ENCODE data around the gene IL13RA1.
"Not testable (repeated sequence)": the region's sequence is repeated elsewhere in the genome, so short reads cannot be mapped to it uniquely, and the experiment has no call there.

Gene IL13RA1

DNA sequence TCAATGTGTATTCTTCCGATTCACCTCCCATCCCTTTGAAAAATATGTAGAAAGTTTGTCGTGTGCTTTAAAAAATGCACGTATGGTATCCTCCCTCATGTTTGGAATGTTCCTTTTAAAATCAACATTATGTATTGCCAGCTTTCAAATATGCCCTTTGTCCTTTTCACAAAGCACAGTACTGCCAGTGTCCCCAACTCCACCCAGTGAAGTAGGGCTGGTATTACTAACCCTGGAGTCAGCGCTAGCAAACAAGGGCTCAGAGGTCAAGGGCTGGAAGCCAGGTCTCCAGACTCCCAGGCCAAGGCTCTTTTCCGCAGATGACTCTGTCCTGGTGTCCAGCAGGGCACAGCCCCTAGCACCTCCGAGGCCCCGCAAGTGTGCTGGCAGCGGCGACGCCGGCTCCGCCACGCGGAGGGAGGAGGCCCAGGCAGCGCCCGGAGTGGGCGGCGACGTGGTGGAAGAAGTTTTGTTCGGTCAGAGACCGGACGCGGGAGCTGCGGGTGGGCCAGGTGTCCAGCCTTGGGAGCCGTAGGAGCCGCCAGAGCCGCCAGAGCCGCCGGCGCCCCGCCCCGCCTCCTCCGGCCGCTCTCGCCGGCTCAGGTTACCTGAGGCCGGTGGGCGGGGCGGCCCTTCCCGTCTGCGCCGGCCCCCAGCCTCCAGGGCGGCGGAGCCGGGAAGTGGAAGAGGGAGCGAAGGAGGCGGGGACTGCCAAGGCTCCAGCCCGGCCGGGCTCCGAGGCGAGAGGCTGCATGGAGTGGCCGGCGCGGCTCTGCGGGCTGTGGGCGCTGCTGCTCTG lies at the start of gene IL13RA1:
Gene IL13RA1 (plus strand): TSS at position 720 of the 799 bp plus-strand sequence. CDS start 33 bp downstream, at position 753.
- in situ Hi-C loops (cut with MboI; ENCODE audit: low sequenced_read_pairs), result no loop called here

DNA sequence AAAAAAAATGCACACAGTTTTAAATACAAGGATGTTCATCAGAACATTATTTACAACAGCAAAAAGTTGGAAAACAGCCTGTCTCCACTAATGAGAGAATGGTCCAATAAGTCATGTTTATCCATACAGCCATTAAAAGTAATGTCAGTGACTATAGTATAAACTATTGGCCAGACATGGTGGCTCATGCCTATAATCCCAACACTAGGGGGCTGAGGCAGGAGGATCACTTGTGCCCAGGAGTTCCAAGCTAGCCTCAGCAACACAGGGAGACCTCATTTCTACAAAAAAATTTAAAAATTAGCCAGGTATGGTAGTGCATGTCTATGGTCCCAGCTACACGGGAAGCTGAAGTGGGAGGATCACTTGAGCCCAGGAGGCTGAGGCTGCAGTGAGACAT lies 48.1 kb upstream of the IL13RA1 start:
- in situ Hi-C loops (cut with MboI; ENCODE audit: low sequenced_read_pairs), result no loop called here

DNA sequence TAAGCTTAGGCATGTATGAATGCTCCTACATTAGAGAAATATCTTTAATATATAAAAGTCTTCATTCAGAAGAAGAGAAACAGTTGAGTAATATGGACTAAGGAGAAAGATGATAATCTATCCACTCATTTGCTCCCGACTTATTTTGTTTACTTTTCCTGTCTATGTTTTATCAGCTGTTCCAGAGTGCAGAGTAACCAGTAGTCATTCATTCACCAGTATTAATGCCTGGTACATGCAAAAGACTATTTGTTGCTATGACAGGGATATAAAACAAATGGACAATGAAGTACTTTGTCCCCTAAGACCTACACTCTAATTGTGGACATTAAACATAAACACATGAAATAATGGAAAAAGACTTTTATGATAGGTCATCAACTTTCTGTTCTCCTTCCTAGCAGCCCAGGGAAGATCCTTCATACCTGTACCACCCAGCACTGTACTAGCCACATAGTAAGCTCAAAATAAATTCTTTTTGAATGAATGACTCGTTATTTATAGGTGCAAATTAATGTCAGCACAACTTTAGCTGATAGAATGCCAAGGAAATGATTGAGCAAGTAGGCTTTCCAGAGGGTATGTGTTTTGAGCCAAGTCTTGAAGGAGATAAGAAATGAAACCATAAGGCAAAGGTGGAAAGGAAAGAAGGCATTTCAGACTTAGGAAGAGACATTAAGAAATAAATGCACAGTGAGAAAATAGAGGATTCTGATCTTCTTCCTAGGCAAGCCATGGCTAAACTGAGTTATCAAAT lies 45.0 kb upstream of the IL13RA1 start:
- in situ Hi-C loops (cut with MboI; ENCODE audit: low sequenced_read_pairs), result no loop called here

DNA sequence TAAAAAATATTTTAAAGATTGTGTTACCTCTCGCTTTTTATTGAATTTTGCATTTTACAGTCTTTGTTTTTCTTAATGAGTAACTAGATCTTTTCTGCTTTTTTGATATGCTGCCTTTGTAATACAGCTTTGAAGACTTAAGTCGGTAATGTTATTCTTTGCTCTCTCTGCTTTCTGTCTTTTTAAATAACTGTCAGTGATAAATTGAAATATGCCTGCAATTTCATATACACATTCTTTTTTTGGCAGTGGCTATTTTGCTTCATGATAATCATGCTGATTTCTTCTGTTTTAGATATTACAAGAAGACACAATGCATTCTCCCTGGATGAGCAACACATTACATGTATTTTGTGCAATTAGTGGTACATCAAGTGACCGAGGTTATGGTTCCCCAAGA lies 42.0 kb upstream of the IL13RA1 start:
- in situ Hi-C loops (cut with MboI; ENCODE audit: low sequenced_read_pairs), result no loop called here

DNA sequence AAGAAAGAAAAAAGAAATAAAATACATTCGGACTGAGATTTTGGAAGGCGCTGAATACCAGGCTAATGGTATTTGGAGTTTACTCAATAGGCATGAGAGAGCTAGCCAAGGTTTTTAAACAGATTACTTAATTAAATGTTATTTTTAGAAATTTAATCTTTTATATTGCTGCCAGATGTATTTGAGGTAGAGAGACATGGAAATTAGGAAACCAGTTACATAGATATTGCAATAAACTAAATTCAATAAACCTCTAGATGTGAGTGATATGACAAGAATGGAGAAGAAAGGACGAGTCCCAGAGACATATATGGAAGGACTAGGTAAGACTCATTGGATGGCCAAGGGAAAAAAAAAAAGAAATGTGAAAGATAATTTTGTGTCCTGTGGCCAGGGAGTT lies 38.5 kb upstream of the IL13RA1 start:
- in situ Hi-C loops (cut with MboI; ENCODE audit: low sequenced_read_pairs), result no loop called here

DNA sequence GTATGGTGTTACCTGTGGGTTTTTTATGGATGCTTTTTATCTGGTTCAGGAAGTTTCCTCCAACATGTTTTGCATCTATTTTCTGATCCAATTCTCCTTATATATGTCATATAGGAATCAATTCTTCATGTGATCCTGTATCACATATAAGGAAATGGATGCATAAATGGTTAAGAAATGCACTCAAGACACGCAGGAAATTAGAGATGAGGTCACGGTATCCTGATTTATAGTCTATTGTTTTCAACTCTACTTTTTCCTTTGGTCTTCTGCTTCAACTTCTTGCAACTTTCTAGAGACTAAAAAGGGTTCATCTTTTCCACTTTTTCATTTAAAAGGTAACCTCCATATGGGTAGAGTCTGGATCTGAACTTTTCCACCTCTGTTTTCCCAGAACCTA lies 33.6 kb upstream of the IL13RA1 start:
- in situ Hi-C loops (cut with MboI; ENCODE audit: low sequenced_read_pairs), result no loop called here

DNA sequence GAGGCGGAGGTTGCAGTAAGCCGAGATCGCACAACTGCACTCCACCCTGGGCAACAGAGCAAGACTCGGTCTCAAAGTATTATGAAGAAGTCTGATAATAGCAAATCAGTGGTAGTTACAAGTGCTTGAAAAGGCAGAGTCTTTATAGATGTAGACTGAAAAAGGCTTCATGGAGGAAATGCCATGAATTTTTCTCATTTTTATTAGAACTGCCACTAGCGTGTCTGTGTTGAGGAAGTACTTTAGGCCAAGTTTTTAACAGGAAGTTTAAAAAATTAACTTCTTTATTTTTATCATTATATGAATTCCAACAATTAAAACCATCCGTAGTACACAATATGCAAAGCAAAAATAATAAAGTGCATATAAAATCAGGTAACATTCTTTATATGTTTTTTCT lies 32.8 kb upstream of the IL13RA1 start:
- in situ Hi-C loops (cut with MboI; ENCODE audit: low sequenced_read_pairs), result no loop called here

DNA sequence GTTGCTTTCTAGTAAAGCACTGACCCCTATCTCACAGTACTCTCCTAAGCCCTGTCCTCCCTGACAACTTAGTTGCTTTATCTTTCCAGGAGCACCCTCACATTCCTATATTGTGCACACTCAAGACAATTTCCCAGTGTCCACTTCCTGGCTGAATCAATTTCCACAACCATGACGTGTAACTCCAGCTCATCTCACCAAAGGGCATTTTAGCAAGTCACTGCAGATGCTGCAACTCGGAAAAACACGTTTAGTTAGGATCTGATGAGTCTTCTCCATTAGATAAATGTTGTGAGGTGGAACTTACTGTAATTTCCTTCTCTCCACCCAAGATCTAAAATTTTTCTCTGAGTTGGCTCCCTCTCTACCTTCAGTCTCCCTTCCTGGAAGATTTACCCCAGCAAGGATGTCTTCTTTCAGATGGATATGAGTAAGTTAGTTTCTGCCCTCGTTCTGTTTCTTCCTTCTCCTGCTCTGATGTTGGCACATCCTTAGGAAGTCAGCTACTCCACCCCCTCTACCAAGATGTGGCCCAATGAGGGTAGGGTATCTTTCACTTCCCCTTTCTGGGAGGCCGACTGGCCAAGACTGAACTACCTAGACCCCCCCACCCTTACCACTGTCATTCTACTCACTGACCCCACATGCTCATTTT lies 28.8 kb upstream of the IL13RA1 start:
- in situ Hi-C loops (cut with MboI; ENCODE audit: low sequenced_read_pairs), result no loop called here

DNA sequence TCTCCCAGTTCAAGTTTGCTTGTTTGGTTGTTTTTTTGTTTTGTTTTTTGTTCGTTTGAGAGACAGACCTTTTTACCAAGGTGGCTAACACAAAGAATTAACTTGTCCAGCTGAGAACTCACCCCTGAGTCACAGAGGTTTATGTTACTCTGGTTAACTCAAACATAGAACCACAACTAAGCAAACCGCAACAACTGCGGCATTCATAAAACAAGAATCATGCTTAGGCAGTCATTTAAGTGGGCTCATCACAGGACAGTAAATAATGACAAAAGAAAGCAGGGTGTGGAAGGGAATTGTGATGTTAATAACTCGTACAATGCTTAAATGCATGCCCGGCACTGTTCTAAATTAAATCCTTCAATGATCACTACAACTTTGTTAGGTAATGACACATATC lies 24.7 kb upstream of the IL13RA1 start:
- in situ Hi-C loops (cut with MboI; ENCODE audit: low sequenced_read_pairs), result no loop called here

DNA sequence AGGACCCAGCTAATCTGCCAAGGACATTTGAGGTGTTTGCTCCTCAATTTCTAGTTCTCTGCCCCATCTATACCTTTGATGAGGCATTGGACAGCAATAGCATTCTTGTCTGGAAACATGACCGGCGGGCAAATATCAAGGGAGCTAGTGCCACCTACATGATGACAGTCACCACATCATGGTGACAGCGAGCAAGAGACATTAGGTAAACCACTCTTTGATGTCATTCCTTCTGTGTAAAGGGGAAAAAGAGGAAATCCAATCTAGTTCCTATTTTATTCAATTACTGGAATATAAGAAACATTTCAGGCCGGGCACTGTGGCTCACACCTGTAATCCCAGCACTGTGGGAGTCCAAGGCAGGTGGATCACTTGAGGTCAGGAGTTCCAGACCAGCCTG lies 20.7 kb upstream of the IL13RA1 start:
- in situ Hi-C loops (cut with MboI; ENCODE audit: low sequenced_read_pairs), result no loop called here

DNA sequence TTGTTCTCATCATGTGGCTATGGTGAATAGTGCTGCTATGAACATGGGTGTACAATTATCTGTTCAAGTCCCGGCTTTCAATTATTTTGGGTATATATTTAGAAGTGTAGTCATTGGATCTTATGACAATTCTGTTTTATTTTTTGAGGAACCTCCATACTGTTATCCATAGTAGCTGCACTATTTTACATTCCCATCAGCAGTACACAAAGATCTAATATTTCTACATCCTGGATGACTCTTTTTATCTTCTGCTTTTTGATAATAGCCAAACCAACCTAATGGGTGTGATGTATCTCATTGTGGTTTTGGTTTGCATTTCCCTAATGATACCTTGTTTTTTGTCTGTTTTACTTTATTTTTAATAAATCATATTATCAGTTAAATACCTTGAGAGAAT lies 12.9 kb upstream of the IL13RA1 start:
- in situ Hi-C loops (cut with MboI; ENCODE audit: low sequenced_read_pairs), result no loop called here

DNA sequence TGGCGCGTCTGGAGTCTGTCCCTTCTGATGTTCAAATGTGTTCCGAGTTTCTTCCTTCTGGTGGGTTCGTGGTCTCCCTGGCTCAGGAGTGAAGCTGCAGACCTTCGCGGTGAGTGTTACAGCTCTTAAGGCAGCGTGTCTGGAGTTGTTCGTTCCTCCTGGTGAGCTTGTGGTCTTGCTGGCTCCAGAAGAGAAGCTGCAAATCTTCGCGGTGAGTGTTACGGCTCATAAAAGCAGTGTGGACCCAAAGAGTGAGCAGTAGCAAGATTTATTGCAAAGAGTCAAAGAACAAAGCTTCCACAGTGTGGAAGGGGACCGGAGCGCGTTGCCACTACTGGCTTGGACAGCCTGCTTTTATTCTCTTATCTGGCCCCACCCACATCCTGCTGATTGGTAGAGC lies 11.5 kb upstream of the IL13RA1 start:
- in situ Hi-C loops (cut with MboI; ENCODE audit: low sequenced_read_pairs), result not testable (repeated sequence)

DNA sequence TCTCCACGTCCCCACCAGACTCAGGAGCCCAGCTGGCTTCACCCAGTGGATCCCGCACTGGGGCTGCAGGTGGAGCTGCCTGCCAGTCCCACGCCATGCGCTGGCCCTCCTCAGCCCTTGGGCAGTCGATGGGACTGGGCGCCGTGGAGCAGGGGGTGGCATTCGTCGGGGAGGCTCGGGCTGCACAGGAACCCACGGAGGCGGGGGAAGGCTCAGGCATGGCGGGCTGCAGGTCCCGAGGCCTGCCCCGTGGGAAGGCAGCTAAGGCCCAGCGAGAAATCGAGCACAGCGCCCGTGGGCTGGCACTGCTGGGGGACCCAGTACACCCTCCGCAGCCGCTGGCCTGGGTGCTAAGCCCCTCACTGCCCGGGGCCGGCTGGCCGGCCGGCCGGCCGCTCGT lies 10.6 kb upstream of the IL13RA1 start:
- in situ Hi-C loops (cut with MboI; ENCODE audit: low sequenced_read_pairs), result not testable (repeated sequence)

DNA sequence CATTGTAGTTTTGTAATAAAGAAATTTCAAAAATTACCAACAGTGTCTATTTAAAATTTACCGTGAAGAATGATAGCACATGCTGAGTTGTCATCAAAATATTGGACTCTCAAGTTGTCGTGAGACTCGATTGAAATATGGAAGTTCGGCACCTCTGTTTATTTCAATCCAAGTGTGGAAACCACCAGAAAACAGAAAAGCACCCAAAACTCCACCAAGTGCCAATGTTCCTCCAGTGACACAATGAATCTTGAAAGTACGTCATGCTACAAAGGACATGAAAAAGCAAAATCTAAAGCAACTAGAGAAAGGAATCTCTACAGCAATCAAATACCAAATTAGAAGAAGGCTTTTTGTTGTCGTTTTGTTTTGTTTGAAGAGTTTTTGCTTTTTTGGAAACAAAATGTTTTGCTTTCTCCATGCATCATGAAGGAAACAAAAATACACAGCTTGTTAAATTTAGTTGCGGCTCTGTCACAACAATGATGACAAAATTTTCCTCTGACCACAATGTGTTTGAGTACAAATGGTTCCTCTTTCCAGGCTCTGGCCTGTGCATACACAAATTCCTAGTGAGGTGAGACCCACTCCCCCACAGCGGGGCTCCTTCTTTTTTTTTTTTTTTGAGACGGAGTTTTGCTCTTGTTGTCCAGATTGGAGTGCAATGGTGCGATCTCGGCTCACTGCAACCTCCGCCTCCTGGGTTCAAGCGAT lies 9.6 kb upstream of the IL13RA1 start:
- in situ Hi-C loops (cut with MboI; ENCODE audit: low sequenced_read_pairs), result no loop called here

DNA sequence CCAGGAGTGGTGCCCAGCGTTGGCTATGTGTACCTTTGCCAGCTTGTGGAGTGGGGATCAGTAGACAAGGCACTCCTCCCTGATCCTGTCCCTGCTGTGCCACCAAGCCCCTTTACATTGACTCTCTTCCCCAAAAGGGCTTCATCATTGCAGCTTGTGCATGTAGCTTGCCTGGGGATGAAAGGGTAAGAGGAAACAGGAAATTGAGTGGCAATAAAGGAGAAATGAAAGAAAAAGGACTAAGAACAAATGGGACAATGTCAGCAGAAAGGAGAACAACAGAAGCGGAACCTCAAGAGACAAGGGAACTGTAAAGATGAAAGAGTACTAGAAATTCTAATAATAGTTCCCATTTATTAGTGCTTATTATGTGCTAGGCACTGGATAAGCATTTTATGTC lies 8.7 kb upstream of the IL13RA1 start:
- in situ Hi-C loops (cut with MboI; ENCODE audit: low sequenced_read_pairs), result no loop called here

DNA sequence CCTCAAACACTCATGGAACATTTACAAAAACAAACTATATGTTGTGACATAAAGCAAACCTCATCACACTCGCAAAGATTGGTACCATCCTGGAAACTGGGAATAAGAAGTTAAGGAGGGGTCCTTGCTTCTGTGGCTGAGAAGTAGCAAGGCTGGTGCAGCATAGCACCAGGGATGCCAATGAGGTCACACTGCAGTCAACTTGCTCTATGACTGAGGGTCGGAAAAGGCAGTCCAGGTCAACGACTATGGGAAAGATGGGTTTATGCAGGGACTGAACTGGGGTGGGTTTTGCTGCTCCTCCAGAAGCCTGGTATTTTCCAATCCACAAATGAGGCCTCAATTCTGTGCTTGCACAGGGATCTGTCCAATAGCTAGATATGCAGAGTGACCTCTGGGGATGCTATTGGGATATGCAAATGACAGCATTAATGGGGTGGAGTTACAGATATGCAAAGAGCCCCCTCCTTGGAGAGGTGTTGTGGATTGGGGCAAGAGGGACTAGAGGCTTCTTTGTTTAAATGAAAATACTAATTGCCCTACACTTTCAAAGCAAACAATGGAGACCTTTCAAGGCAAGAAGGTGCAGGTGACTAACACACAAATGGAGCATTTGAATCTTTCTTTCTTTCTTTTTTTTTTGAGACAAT lies 7.2 kb upstream of the IL13RA1 start:
- in situ Hi-C loops (cut with MboI; ENCODE audit: low sequenced_read_pairs), result no loop called here

DNA sequence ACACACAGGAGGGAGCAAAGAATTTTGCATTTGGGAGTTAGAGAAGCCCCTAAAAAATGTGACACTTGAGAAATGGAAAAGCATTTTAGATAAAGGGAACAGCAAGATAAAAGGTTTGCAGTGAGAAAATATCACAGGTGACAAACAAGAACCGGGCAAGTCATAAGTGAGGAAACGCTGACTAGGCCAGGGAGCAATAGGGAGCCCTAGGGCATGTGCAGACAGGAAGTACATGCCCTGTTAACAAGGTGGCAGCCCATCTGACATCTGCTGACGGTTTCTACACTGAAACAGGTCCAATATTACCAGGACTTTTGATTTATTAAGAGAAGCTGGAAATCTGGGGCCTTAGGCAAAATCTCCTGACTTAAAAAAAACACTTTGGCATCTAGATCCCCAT lies 4.0 kb upstream of the IL13RA1 start:
- in situ Hi-C loops (cut with MboI; ENCODE audit: low sequenced_read_pairs), result no loop called here

DNA sequence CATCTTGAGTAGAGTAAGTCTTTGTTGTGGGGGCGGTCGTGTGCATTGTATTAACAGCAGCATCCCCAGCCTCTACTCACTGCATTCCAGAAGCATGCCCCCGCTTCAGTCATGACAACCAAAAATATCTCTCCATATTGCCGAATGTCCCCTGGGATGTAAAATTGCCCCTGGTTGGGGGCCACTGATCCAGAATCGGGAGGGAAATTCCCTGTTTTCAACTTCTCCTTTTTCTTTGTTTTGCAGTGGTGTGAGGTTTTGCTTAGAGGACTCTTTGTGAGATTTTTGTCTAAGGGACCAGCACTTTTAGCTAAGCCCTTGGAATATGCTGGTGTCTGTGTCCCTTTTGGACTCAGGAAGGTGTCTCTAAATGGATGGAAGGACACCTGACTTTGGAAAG lies 3.0 kb upstream of the IL13RA1 start:
- in situ Hi-C loops (cut with MboI; ENCODE audit: low sequenced_read_pairs), result no loop called here

DNA sequence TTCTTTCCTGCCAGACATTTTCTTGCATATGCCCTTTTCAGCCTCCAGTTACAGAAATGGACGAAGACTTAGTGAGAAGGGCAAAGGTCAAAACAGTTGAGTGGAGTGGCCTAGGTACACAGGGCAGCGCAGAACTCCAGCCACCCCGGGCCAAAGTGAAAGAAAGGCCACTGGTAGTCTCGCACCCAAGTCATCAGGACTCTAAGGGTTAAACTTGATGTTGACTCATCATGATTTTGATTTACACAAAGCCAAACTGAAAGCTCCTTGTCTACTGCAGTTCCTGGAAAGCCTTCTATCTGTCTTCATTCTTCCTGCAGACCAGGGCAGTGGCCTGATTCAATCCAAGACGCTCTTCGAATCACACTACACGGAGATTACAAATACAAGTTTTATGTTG lies 2.6 kb upstream of the IL13RA1 start:
- in situ Hi-C loops (cut with MboI; ENCODE audit: low sequenced_read_pairs), result no loop called here

DNA sequence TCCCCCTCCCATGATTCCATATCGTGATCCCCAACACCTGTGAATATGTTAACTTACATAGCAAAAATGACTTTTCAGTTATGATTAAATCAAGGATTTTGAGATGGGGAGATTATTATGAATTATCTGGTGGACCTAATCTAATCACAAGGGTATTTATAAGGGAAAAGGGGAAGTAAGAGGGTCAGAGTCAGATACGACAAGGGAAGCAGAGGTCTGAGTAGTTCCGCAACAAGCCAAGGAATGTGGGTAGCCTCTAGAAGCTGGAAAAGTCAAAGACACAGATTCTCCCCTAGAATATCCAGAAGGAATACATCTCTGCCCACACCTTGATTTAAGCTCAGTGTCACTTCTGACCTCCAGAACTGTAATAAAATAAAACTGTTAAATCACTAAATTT lies 1.0 kb upstream of the IL13RA1 start:
- in situ Hi-C loops (cut with MboI; ENCODE audit: low sequenced_read_pairs), result no loop called here
